Endothelial cell of umbilical vein (primary cell): ENCODE results near the gene RTN3.

Experiments
- CTCF ChIP-seq, 2 donors: IDR thresholded peaks; 1 replicate in 1 of 2; 2 replicates in 1 of 2; pipeline ENCODE4 v1.5.1; 2011; ENCODE audit warnings: low read length in 2 of 2, mild to moderate bottlenecking in 2 of 2, moderate library complexity in 2 of 2, control low read depth in 1 of 2, inconsistent platforms in 1 of 2, low read depth in 1 of 2; ENCODE audit not compliant: insufficient read depth in 1 of 2; ENCODE audit errors: extremely low read depth in 1 of 2
- EZH2 ChIP-seq: IDR thresholded peaks from 2 replicates; pipeline ENCODE4 v1.6.1; 2012; ENCODE audit warnings: borderline replicate concordance, low read depth, mild to moderate bottlenecking, moderate library complexity, low read length, inconsistent platforms; ENCODE audit not compliant: severe bottlenecking
- FOS ChIP-seq: IDR thresholded peaks from 2 replicates; pipeline ENCODE4 v1.6.1; 2011; ENCODE audit warnings: mild to moderate bottlenecking, low read length, moderate library complexity, borderline replicate concordance; ENCODE audit not compliant: insufficient read depth
- GATA2 ChIP-seq: IDR thresholded peaks from 2 replicates; pipeline ENCODE4 v1.7.0; 2011; ENCODE audit warnings: low read depth, mild to moderate bottlenecking, moderate library complexity, mixed read lengths, low read length; ENCODE audit not compliant: insufficient read length, insufficient read depth
- JUN ChIP-seq: IDR thresholded peaks from 2 replicates; pipeline ENCODE4 v1.6.1; 2011; ENCODE audit warnings: borderline replicate concordance, low read depth; ENCODE audit not compliant: insufficient read length, insufficient read depth
- MYC ChIP-seq: IDR thresholded peaks from one replicate; pipeline ENCODE4 v1.6.1; 2011; ENCODE audit warnings: mild to moderate bottlenecking, low read depth, low read length
- POLR2A ChIP-seq: IDR thresholded peaks from 2 replicates; pipeline ENCODE4 v1.6.1; 2012; ENCODE audit warnings: low read depth, mild to moderate bottlenecking, control low read depth, low read length
- POLR2AphosphoS5 ChIP-seq: IDR thresholded peaks from 2 replicates; pipeline ENCODE4 v1.6.1; 2012; ENCODE audit warnings: low read depth, mild to moderate bottlenecking, control low read depth, low read length, moderate library complexity; ENCODE audit not compliant: insufficient read depth
- TF ChIP-seq, protein P1 (sequence below): IDR thresholded peaks from 2 replicates; pipeline ENCODE4 v1.6.1; 2011; ENCODE audit not compliant: insufficient read depth, insufficient read length

DNA sequence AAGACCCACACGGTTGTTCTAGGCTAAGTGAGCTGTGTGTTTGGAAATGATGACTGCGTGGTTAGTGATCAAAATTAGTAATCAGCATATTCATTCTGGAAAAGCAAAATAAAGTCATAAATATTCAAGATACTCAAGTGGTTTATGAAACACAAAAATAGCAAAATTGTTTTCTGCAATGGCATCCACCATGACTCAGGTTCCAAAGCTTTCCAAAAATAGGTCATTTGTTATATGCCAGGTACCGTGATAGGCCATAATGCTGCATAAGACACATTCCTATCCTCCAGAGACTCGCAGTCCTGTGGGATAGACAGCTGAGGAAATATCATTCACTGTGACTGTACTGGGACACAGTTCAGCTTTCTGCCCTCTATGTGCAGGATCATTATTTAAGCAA, 7.7 kb upstream of the RTN3 start:
- TF ChIP-seq POLR2A (no peak), CTCF (IDR thresholded peaks at IDR 0.05; ENCODE audit: extremely low read depth in 1 of 2, insufficient read depth in 1 of 2, low read depth in 1 of 2, low read length in 2 of 2) (no peak), POLR2AphosphoS5 (no peak), EZH2 (no peak), FOS (no peak), MYC (no peak), GATA2 (no peak), JUN (no peak)
- TF ChIP-seq, protein P1, sequence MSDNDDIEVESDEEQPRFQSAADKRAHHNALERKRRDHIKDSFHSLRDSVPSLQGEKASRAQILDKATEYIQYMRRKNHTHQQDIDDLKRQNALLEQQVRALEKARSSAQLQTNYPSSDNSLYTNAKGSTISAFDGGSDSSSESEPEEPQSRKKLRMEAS: no peak
